PC-9 (cell line): ENCODE data around the gene GRM8. TPM values are rescaled to one million over a fixed set of nuclear protein-coding genes. Genes with fewer than 3 reads are reported as not detected.
A peak's percentile ranks its signal among the peaks of the same experiment; 100 is the strongest.

Source experiments
- BruUV-seq: library from RNA; stranded (reverse); fragments of 400-500 nt; replicated peaks from 2 replicates; lab custom pipeline; 2021; lab: Mats Ljungman, UMichigan
- CTCF ChIA-PET: fragments of 300-600 bp; sonication (Branson Sonifier 250); formaldehyde crosslinking; loops from one replicate; lab custom pipeline; 2022; ENCODE audit warnings: antibody characterized with exemption; lab: Charles Lee
- POLR2A ChIA-PET: fragments of 300-600 bp; sonication (Branson Sonifier 250); formaldehyde crosslinking; loops from one replicate; lab custom pipeline; 2022; ENCODE audit warnings: antibody characterized with exemption; ENCODE audit not compliant: unreplicated experiment; lab: Charles Lee
- DNase-seq, 2 experiments: peaks; one replicate each; pipeline versions ENCODE4 v3.0.0 to v3.0.0-alpha.2; 2015 to 2022; ENCODE audit warnings: mixed read lengths in 1 of 2
- H2AFZ ChIP-seq: fragments of 200-600 bp; sonication (generic); 2 replicates; pipeline ENCODE4 v1.8.1; 2017; ENCODE audit warnings: antibody characterized with exemption
- H3F3A ChIP-seq: fragments of 200-600 bp; sonication (generic); 2 replicates; pipeline ENCODE4 v1.8.1; 2017; ENCODE audit warnings: antibody characterized with exemption, mild to moderate bottlenecking, low read depth; ENCODE audit not compliant: insufficient read depth
- H3K27ac ChIP-seq: fragments of 200-600 bp; sonication (generic); 2 replicates; pipeline ENCODE4 v1.6.1; 2016; ENCODE audit warnings: mixed run types
- H3K27me3 ChIP-seq: fragments of 200-600 bp; sonication (generic); 2 replicates; pipeline ENCODE4 v1.6.1; 2016; ENCODE audit warnings: low read depth, mixed run types; ENCODE audit not compliant: insufficient read depth
- H3K36me3 ChIP-seq: fragments of 200-600 bp; sonication (generic); 2 replicates; pipeline ENCODE4 v1.6.1; 2016; ENCODE audit warnings: low read depth, mixed run types
- H3K4me1 ChIP-seq: fragments of 200-600 bp; sonication (generic); replicated peaks from 2 replicates; pipeline ENCODE4 v1.6.1; 2016; ENCODE audit warnings: mixed run types; ENCODE audit not compliant: insufficient read depth
- H3K4me2 ChIP-seq: fragments of 200-600 bp; sonication (generic); 2 replicates; pipeline ENCODE4 v1.6.1; 2017; ENCODE audit warnings: mixed run types
- H3K4me3 ChIP-seq: fragments of 200-600 bp; sonication (generic); 2 replicates; pipeline ENCODE4 v1.6.1; 2016; ENCODE audit warnings: mixed run types
- H3K79me2 ChIP-seq: fragments of 200-600 bp; sonication (generic); 2 replicates; pipeline ENCODE4 v1.6.1; 2017; ENCODE audit warnings: low read depth, mixed run types
- H3K9me2 ChIP-seq: fragments of 200-600 bp; sonication (generic); 2 replicates; pipeline ENCODE4 v1.8.1; 2017; ENCODE audit warnings: mild to moderate bottlenecking; ENCODE audit not compliant: insufficient read depth
- H3K9me3 ChIP-seq: fragments of 200-600 bp; sonication (generic); 2 replicates; pipeline ENCODE4 v1.8.1; 2016; ENCODE audit warnings: low read depth; ENCODE audit not compliant: insufficient read depth
- H4K20me1 ChIP-seq: fragments of 200-600 bp; sonication (generic); 2 replicates; pipeline ENCODE4 v1.8.1; 2017; ENCODE audit not compliant: insufficient read depth
- EZH2 ChIP-seq: fragments of 200-600 bp; sonication (generic); IDR thresholded peaks from 2 replicates; pipeline ENCODE4 v1.8.0; 2017; ENCODE audit warnings: antibody characterized with exemption, low read depth
- intact Hi-C: fragments of 100-400 bp; cut with micrococcal nuclease; formaldehyde crosslinking; loops from one replicate; pipeline ENCODE4 v1.10.0; 2022; ENCODE audit not compliant: unreplicated experiment
- total RNA-seq: library from RNA; stranded (reverse); gene quantifications from 2 replicates; pipeline ENCODE4 v1.2.3, GENCODE V29; 2021
- TF ChIP-seq, protein P1 (sequence below): fragments of 200-600 bp; sonication (generic); conservative IDR thresholded peaks from 2 replicates; pipeline ENCODE4 v1.6.1; 2017; ENCODE audit warnings: mixed run types, antibody characterized with exemption, mild to moderate bottlenecking, moderate library complexity

Gene GRM8
- total RNA-seq, 1 experiment from 2014 or later, result not detected

DNA sequence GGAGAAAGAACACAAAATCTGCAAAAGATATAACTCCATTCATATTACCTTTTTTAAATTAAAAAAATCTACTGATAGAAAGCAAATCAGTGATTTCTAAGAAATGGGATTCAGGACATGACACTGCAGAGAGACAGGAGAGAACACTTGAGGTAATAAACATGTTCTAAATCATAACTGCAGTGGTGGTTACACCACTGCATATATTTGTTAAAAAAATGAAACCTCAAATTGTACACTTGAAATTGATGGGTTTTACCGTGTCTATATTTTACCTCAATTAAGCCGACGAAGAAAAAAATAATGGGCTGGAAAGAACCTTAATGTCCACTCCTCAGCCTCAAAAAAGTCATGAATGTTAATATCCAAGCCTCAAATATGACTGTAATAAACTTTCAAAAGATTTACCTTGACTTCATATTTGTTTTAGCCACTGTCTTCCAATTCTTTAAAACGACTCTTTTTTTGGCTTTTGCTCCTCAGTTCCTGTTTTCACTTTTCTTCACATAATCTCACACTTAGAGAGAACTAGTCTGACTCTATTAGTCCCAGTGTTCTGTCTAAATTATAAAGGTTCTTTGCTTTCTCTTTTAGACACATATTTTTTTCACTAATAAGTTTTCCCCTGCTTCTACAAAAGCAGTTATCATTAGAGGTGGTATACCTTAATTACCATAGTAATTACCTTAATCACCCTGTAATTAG lies 502.4 kb downstream of the GRM8 start:
- POLR2A ChIA-PET, result no interaction called here
- H3K27me3 ChIP-seq, result no peaks in the 10 kb centered on the region
- TF ChIP-seq, protein P1, sequence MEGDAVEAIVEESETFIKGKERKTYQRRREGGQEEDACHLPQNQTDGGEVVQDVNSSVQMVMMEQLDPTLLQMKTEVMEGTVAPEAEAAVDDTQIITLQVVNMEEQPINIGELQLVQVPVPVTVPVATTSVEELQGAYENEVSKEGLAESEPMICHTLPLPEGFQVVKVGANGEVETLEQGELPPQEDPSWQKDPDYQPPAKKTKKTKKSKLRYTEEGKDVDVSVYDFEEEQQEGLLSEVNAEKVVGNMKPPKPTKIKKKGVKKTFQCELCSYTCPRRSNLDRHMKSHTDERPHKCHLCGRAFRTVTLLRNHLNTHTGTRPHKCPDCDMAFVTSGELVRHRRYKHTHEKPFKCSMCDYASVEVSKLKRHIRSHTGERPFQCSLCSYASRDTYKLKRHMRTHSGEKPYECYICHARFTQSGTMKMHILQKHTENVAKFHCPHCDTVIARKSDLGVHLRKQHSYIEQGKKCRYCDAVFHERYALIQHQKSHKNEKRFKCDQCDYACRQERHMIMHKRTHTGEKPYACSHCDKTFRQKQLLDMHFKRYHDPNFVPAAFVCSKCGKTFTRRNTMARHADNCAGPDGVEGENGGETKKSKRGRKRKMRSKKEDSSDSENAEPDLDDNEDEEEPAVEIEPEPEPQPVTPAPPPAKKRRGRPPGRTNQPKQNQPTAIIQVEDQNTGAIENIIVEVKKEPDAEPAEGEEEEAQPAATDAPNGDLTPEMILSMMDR, result no peak
- TF ChIP-seq EZH2, result no peak
- H4K20me1 ChIP-seq, result 0 out of 2 replicates have a peak, but pooled peaks cover 4% of the 10 kb centered on the region
- H3K79me2 ChIP-seq, result no peaks in the 10 kb centered on the region
- no peak overlapping the region for H3K4me3 ChIP-seq
- no peaks in the 10 kb centered on the region for H3K9me3 ChIP-seq
- H3K4me1 ChIP-seq, result no peaks in the 10 kb centered on the region
- CTCF ChIA-PET, result no interaction called here
- no peak overlapping the region for H2AFZ ChIP-seq
- no peaks in the 10 kb centered on the region for H3F3A ChIP-seq
- no peaks in the 10 kb centered on the region for H3K9me2 ChIP-seq
- BruUV-seq, result no TSS peak
- H3K27ac ChIP-seq, result no peak overlapping the region
- no peaks in the 10 kb centered on the region for H3K36me3 ChIP-seq
- no peak for DNase-seq
- H3K4me2 ChIP-seq, result no peak overlapping the region
- intact Hi-C loops, result no loop called here

DNA sequence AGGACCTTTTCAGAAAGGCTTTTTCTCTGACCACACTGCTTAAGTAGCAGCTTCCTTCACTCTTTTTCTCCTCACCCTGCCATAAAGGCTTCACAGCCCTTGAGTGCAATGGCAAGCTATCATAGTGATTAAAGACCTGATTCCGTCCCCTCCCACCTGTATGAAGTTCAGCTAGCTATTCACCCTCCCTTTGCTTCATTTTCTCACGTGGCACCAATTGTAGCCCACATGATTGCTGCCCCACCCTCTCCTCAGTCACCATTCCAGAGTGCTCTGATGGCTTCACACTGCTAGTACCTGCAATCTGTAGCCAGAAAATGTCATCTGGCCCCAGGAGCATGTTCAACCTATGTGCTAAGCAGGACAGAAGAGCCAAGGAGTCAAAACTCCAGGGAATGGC lies 523.8 kb downstream of the GRM8 start:
- no TSS peak for BruUV-seq
- H3K36me3 ChIP-seq, result no peaks in the 10 kb centered on the region
- no peaks in the 10 kb centered on the region for H4K20me1 ChIP-seq
- no peak overlapping the region for H3K4me2 ChIP-seq
- TF ChIP-seq, protein P1, result no peak
- no peak for TF ChIP-seq EZH2
- no peaks in the 10 kb centered on the region for H3K79me2 ChIP-seq
- no peaks in the 10 kb centered on the region for H3K4me1 ChIP-seq
- H2AFZ ChIP-seq, result no peak overlapping the region
- H3K4me3 ChIP-seq, result no peak overlapping the region
- no peaks in the 10 kb centered on the region for H3F3A ChIP-seq
- DNase-seq, result no peak
- H3K9me3 ChIP-seq, result no peaks in the 10 kb centered on the region
- H3K27ac ChIP-seq, result no peak overlapping the region
- H3K27me3 ChIP-seq, result no peaks in the 10 kb centered on the region
- intact Hi-C loops, result no loop called here
- POLR2A ChIA-PET, result no interaction called here
- CTCF ChIA-PET, result no interaction called here
- no peaks in the 10 kb centered on the region; the same call in 1 of the 2 replicates for H3K9me2 ChIP-seq

GRCh38 chr7:126727930-126728391 lies 524.8 kb downstream of the GRM8 start:
- Histone ChIP-seq H3K27me3 (no peaks in the 10 kb centered on the region), H3K9me3 (no peaks in the 10 kb centered on the region), H2AFZ (no peak overlapping the region; the same call in 1 of the 2 replicates), H3K9me2 (no peaks in the 10 kb centered on the region; the same call in 1 of the 2 replicates), H3K4me2 (peak overlapping the region; percentile 18; the same call in 1 of the 2 replicates), H3K79me2 (no peaks in the 10 kb centered on the region), H3K4me3 (no peak overlapping the region), H3K36me3 (no peaks in the 10 kb centered on the region), H3F3A (no peaks in the 10 kb centered on the region), H3K27ac (no peak overlapping the region), H3K4me1 (no peaks in the 10 kb centered on the region), H4K20me1 (no peaks in the 10 kb centered on the region)
- ChIA-PET POLR2A (no interaction called here), CTCF (interaction anchor here (0.8 kb wide), 1 partner anchor 29 kb away, joined by 4 read pairs; no protein-coding TSS in a partner anchor)
- intact Hi-C loops, result no loop called here
- DNase-seq, result peak in 1 of 2 experiments; percentile 16
- BruUV-seq, result no TSS peak
- no peak for TF ChIP-seq EZH2
- TF ChIP-seq, protein P1, result no peak
